HepG2 (cell line): ENCODE results near the gene SOWAHD. TPM values are rescaled to one million over a fixed set of nuclear protein-coding genes. Genes with fewer than 3 reads are reported as not detected.

Source experiments
- CCDC6 ChIP-seq: sonication (generic); formaldehyde crosslinking; IDR thresholded peaks from 2 replicates; pipeline ENCODE4 v1.8.1; 2022; ENCODE audit warnings: mild to moderate bottlenecking, missing genetic modification reagents, moderate library complexity
- ELF1 ChIP-seq: sonication (generic); formaldehyde crosslinking; IDR thresholded peaks from 2 replicates; pipeline ENCODE4 v1.4.0; 2020; ENCODE audit warnings: missing genetic modification reagents
- ETV5 ChIP-seq: IDR thresholded peaks from 2 replicates; pipeline ENCODE4 v1.6.1; 2018; ENCODE audit warnings: missing biosample characterization, missing genetic modification reagents, inconsistent platforms, borderline replicate concordance
- GATAD2A ChIP-seq: IDR thresholded peaks from 2 replicates; pipeline ENCODE4 v1.6.1; 2016
- HOXA7 ChIP-seq: sonication (generic); formaldehyde crosslinking; IDR thresholded peaks from 2 replicates; pipeline ENCODE4 v1.8.1; 2022; ENCODE audit warnings: mild to moderate bottlenecking, missing genetic modification reagents, moderate library complexity
- IRX3 ChIP-seq: sonication (generic); formaldehyde crosslinking; IDR thresholded peaks from 2 replicates; pipeline ENCODE4 v1.8.1; 2023; ENCODE audit warnings: mild to moderate bottlenecking, low read depth, missing genetic modification reagents, borderline replicate concordance
- KLF15 ChIP-seq: sonication (generic); formaldehyde crosslinking; IDR thresholded peaks from 2 replicates; pipeline ENCODE4 v1.8.1; 2023; ENCODE audit warnings: borderline replicate concordance, mild to moderate bottlenecking, inconsistent platforms, missing genetic modification reagents, mixed read lengths
- POLR2A ChIP-seq, 2 experiments: IDR thresholded peaks; 2 replicates each; pipeline ENCODE4 v1.6.1; 2011; ENCODE audit warnings: low read depth in 2 of 2, low read length in 2 of 2, mild to moderate bottlenecking in 1 of 2, moderate library complexity in 1 of 2; ENCODE audit not compliant: insufficient read depth in 1 of 2
- RCOR2 ChIP-seq: IDR thresholded peaks from 2 replicates; pipeline ENCODE4 v1.6.1; 2016; ENCODE audit warnings: missing biosample characterization, missing genetic modification reagents
- RFXANK ChIP-seq: IDR thresholded peaks from 2 replicates; pipeline ENCODE4 v1.6.1; 2016
- SIN3A ChIP-seq: IDR thresholded peaks from 2 replicates; pipeline ENCODE4 v1.6.1; 2011; ENCODE audit warnings: low read depth, mild to moderate bottlenecking, control low read depth, low read length, borderline replicate concordance
- XBP1 ChIP-seq: sonication (generic); formaldehyde crosslinking; IDR thresholded peaks from 2 replicates; pipeline ENCODE4 v1.5.0; 2020; ENCODE audit warnings: missing genetic modification reagents
- YEATS2 ChIP-seq: sonication (generic); formaldehyde crosslinking; IDR thresholded peaks from 2 replicates; pipeline ENCODE4 v1.4.0; 2020; ENCODE audit warnings: missing genetic modification reagents, borderline replicate concordance
- ZBTB34 ChIP-seq: sonication (generic); formaldehyde crosslinking; IDR thresholded peaks from 2 replicates; pipeline ENCODE4 v1.8.0; 2022; ENCODE audit warnings: mild to moderate bottlenecking, missing genetic modification reagents
- ZNF124 ChIP-seq: sonication (generic); formaldehyde crosslinking; IDR thresholded peaks from 2 replicates; pipeline ENCODE4 v1.4.0; 2020; ENCODE audit warnings: missing genetic modification reagents
- ZNF160 ChIP-seq: sonication (generic); formaldehyde crosslinking; IDR thresholded peaks from 2 replicates; pipeline ENCODE4 v1.8.0; 2022; ENCODE audit warnings: mild to moderate bottlenecking, inconsistent platforms, missing genetic modification reagents
- ZNF317 ChIP-seq: sonication (generic); formaldehyde crosslinking; IDR thresholded peaks from 2 replicates; pipeline ENCODE4 v1.5.0; 2020; ENCODE audit warnings: mild to moderate bottlenecking, missing genetic modification reagents
- ZNF367 ChIP-seq: sonication (generic); formaldehyde crosslinking; IDR thresholded peaks from 2 replicates; pipeline ENCODE4 v1.4.0; 2020; ENCODE audit warnings: missing genetic modification reagents, borderline replicate concordance
- ZNF383 ChIP-seq: sonication (generic); formaldehyde crosslinking; IDR thresholded peaks from 2 replicates; pipeline ENCODE4 v1.4.0; 2020; ENCODE audit warnings: missing genetic modification reagents, mild to moderate bottlenecking, borderline replicate concordance
- ZNF563 ChIP-seq: sonication (generic); formaldehyde crosslinking; IDR thresholded peaks from 2 replicates; pipeline ENCODE4 v1.8.0; 2022; ENCODE audit warnings: mild to moderate bottlenecking, moderate library complexity, missing genetic modification reagents
- ZNF616 ChIP-seq: sonication (generic); formaldehyde crosslinking; IDR thresholded peaks from 2 replicates; pipeline ENCODE4 v1.5.0; 2020; ENCODE audit warnings: low read depth, mild to moderate bottlenecking, missing genetic modification reagents
- polyA plus RNA-seq, 8 experiments: library from polyadenylated mRNA; depleted of rRNA in 3 of 8; stranded (reverse) in 7 of 8; unstranded in 1 of 8; fragments of >200 nt; fragmentation: Illumina TruSeq in 4 of 8; extraction: Trizol in 4 of 8; gene quantifications; 2 replicates each; pipeline versions ENCODE4 v1.2.1 to v1.2.3, GENCODE V29; 2011 to 2016; ENCODE audit warnings: low read depth in 4 of 8, missing spikeins in 1 of 8, mixed read lengths in 1 of 8; ENCODE audit not compliant: insufficient read depth in 1 of 8
- total RNA-seq, 5 experiments: library from RNA; depleted of rRNA; stranded (reverse); fragments of >200 nt; fragmentation: Illumina TruSeq; extraction: Trizol; gene quantifications; 2 replicates each; pipeline ENCODE4 v1.2.3, GENCODE V29; 2016; ENCODE audit warnings: low read depth in 1 of 5
- TF ChIP-seq, protein P1 (sequence below): sonication (generic); formaldehyde crosslinking; IDR thresholded peaks from 2 replicates; pipeline ENCODE4 v1.4.0; 2020; ENCODE audit warnings: missing genetic modification reagents, mild to moderate bottlenecking, borderline replicate concordance
- TF ChIP-seq, protein P2 (sequence below): sonication (generic); formaldehyde crosslinking; IDR thresholded peaks from 2 replicates; pipeline ENCODE4 v1.9.0; 2022; ENCODE audit warnings: missing genetic modification reagents, mild to moderate bottlenecking, borderline replicate concordance

Gene SOWAHD
- total and polyA plus RNA-seq, 2 of the 13 experiments (the other 11 are each of a cell fraction or from before 2014, with no cell fraction given) = 1.0 to 1.3 TPM

DNA sequence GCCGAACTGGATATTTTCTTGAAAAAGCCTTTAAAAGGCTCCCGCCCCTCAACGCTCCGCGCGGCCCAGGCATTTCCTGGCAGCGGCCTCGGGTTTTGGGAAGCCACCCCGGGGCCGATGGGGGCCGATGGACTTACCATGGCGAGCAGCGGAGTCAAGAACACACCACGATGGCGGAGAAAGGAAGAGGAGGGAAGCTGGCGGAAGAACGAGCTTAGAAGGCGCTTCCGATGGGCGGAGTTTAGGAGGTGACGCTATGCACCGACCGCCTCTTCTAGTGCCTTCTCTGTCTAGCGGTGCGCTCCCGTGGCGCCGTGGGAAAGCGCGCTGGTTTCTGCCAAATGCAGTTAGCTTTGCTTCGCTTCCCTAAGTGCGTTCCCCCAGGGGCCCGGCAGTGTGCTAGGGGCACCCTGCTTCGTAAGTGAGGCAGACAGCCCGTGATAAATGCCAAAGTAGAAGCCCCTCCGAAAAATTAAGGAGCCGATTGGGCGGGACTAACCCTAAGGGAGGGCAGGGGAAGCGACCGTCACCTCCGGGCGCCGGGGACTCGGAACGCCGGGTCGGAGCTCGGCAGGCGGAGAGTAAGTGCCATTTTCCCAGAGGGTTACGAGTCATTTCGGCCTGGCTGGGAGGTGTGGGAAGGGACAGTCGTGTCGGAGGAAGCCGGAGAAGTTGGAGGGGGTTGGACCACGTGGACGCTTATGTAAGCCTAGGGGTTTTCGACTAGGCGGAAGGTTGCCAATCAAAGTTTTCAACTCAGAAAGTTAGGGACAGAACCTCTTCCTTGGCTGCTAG, 33.2 kb downstream of the SOWAHD start, which contains the start of gene RPL39 (continued):
- peak; percentile 61; the same call in 1 of the 2 replicates for TF ChIP-seq SIN3A
- TF ChIP-seq, protein P1, sequence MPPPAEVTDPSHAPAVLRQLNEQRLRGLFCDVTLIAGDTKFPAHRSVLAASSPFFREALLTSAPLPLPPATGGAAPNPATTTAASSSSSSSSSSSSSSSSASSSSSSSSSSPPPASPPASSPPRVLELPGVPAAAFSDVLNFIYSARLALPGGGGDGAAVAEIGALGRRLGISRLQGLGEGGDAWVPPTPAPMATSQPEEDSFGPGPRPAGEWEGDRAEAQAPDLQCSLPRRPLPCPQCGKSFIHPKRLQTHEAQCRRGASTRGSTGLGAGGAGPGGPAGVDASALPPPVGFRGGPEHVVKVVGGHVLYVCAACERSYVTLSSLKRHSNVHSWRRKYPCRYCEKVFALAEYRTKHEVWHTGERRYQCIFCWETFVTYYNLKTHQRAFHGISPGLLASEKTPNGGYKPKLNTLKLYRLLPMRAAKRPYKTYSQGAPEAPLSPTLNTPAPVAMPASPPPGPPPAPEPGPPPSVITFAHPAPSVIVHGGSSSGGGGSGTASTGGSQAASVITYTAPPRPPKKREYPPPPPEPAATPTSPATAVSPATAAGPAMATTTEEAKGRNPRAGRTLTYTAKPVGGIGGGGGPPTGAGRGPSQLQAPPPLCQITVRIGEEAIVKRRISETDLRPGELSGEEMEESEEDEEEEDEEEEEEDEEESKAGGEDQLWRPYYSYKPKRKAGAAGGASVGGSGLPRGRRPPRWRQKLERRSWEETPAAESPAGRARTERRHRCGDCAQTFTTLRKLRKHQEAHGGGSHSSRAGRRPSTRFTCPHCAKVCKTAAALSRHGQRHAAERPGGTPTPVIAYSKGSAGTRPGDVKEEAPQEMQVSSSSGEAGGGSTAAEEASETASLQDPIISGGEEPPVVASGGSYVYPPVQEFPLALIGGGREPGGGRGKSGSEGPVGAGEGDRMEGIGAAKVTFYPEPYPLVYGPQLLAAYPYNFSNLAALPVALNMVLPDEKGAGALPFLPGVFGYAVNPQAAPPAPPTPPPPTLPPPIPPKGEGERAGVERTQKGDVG (CRISPR knock-in tag) = 0 out of 2 replicates have a peak, but pooled peaks have one; percentile 30
- TF ChIP-seq ZNF563 = peak; percentile 29; the same call in 1 of the 2 replicates
- 0 out of 2 replicates have a peak, but pooled peaks have one; percentile 52 for TF ChIP-seq ZNF317 (CRISPR knock-in tag)
- no peak for TF ChIP-seq RFXANK (CRISPR knock-in tag)
- no peak; the same call in 1 of the 2 replicates for TF ChIP-seq ZNF124 (CRISPR knock-in tag)
- TF ChIP-seq RCOR2 = no peak
- TF ChIP-seq, protein P2, sequence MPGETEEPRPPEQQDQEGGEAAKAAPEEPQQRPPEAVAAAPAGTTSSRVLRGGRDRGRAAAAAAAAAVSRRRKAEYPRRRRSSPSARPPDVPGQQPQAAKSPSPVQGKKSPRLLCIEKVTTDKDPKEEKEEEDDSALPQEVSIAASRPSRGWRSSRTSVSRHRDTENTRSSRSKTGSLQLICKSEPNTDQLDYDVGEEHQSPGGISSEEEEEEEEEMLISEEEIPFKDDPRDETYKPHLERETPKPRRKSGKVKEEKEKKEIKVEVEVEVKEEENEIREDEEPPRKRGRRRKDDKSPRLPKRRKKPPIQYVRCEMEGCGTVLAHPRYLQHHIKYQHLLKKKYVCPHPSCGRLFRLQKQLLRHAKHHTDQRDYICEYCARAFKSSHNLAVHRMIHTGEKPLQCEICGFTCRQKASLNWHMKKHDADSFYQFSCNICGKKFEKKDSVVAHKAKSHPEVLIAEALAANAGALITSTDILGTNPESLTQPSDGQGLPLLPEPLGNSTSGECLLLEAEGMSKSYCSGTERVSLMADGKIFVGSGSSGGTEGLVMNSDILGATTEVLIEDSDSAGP (CRISPR knock-in tag) = no peak; the same call in 1 of the 2 replicates
- peak; percentile 49; the same call in 1 of the 2 replicates for TF ChIP-seq ZBTB34 (CRISPR knock-in tag)
- TF ChIP-seq ZNF160 (CRISPR knock-in tag) = 0 out of 2 replicates have a peak, but pooled peaks have one; percentile 19
- TF ChIP-seq ZNF383 (CRISPR knock-in tag) = no peak
- peak; percentile 97 for TF ChIP-seq YEATS2 (CRISPR knock-in tag)
- TF ChIP-seq KLF15 = no peak
- 0 out of 2 replicates have a peak, but pooled peaks have one; percentile 26 for TF ChIP-seq CCDC6 (CRISPR knock-in tag)
- peak; percentile 47; the same call in 1 of the 2 replicates for TF ChIP-seq ETV5 (CRISPR knock-in tag)
- no peak for TF ChIP-seq HOXA7
- TF ChIP-seq GATAD2A = 0 out of 2 replicates have a peak, but pooled peaks have one; percentile 24
- TF ChIP-seq XBP1 = no peak
- TF ChIP-seq ZNF367 (CRISPR knock-in tag) = no peak
- TF ChIP-seq ZNF616 = no peak
- peak; percentile 75; the same call in 1 of the 2 replicates for TF ChIP-seq IRX3
- peak; percentile 88 to 92 for TF ChIP-seq POLR2A (IDR thresholded peaks at IDR 0.05; ENCODE audit: insufficient read depth in 1 of 2, low read depth in 2 of 2, low read length in 2 of 2)
- TF ChIP-seq ELF1 = peak; percentile 69; the same call in 1 of the 2 replicates
